ENCODE data around the gene RIPPLY1.
"Not testable (repeated sequence)": the region's sequence is repeated elsewhere in the genome, so short reads cannot be mapped to it uniquely, and the experiment has no call there.

Gene RIPPLY1

GRCh38 chrX:106894392-106894909 lies 8.7 kb downstream of the RIPPLY1 start:
- Histone ChIP-seq H3K27ac (ENCODE audit: low read depth, low read length) (no peak overlapping the region), H3K9ac (ENCODE audit: low read length) (no peak overlapping the region), H3K36me3 (ENCODE audit: insufficient read depth, low read length) (no peaks in the 10 kb centered on the region), H3K4me3 (ENCODE audit: low read depth in 1 of 2, low read length in 2 of 2) (no peak overlapping the region), H3K4me1 (ENCODE audit: insufficient read depth, low read length) (no peaks in the 10 kb centered on the region), H3K27me3 (ENCODE audit: control insufficient read depth in 1 of 2, insufficient read depth in 2 of 2, low read length in 2 of 2) (peaks cover 11 to 27% of the 10 kb centered on the region in 2 donors), H3K9me3 (ENCODE audit: low read length) (no peaks in the 10 kb centered on the region)

GRCh38 chrX:106891762-106892460 lies 11.2 kb downstream of the RIPPLY1 start:
- H3K9ac ChIP-seq (ENCODE audit: low read length) = no peak overlapping the region
- peaks cover 6 to 21% of the 10 kb centered on the region in 2 donors for H3K27me3 ChIP-seq (ENCODE audit: control insufficient read depth in 1 of 2, insufficient read depth in 2 of 2, low read length in 2 of 2)
- H3K9me3 ChIP-seq (ENCODE audit: low read length) = no peaks in the 10 kb centered on the region
- no peaks in the 10 kb centered on the region for H3K4me1 ChIP-seq (ENCODE audit: insufficient read depth, low read length)
- no peak overlapping the region for H3K27ac ChIP-seq (ENCODE audit: low read depth, low read length)
- no peaks in the 10 kb centered on the region for H3K36me3 ChIP-seq (ENCODE audit: insufficient read depth, low read length)
- no peak overlapping the region for H3K4me3 ChIP-seq (ENCODE audit: low read depth in 1 of 2, low read length in 2 of 2)

- Histone ChIP-seq H3K27me3 (ENCODE audit: control insufficient read depth in 1 of 2, insufficient read depth in 2 of 2, low read length in 2 of 2) (peaks cover 10 to 17% of the 10 kb centered on the region in 2 donors), H3K4me3 (ENCODE audit: low read depth in 1 of 2, low read length in 2 of 2) (no peak overlapping the region), H3K36me3 (ENCODE audit: insufficient read depth, low read length) (no peaks in the 10 kb centered on the region), H3K27ac (ENCODE audit: low read depth, low read length) (no peak overlapping the region), H3K9ac (ENCODE audit: low read length) (no peak overlapping the region), H3K9me3 (ENCODE audit: low read length) (no peaks in the 10 kb centered on the region), H3K4me1 (ENCODE audit: insufficient read depth, low read length) (no peaks in the 10 kb centered on the region)
Observed at GRCh38 chrX:106889468-106889867, 13.7 kb downstream of the RIPPLY1 start.

GRCh38 chrX:106875151-106875550 lies 28.0 kb downstream of the RIPPLY1 start:
- Histone ChIP-seq H3K9ac (ENCODE audit: low read length) (no peak overlapping the region), H3K27ac (ENCODE audit: low read depth, low read length) (no peak overlapping the region), H3K9me3 (ENCODE audit: low read length) (no peaks in the 10 kb centered on the region), H3K27me3 (ENCODE audit: control insufficient read depth in 1 of 2, insufficient read depth in 2 of 2, low read length in 2 of 2) (no peaks in the 10 kb centered on the region), H3K36me3 (ENCODE audit: insufficient read depth, low read length) (no peaks in the 10 kb centered on the region), H3K4me3 (ENCODE audit: low read depth in 1 of 2, low read length in 2 of 2) (no peak overlapping the region), H3K4me1 (ENCODE audit: insufficient read depth, low read length) (no peaks in the 10 kb centered on the region)

- Histone ChIP-seq H3K9ac (ENCODE audit: low read length) (no peak overlapping the region), H3K27me3 (ENCODE audit: control insufficient read depth in 1 of 2, insufficient read depth in 2 of 2, low read length in 2 of 2) (no peaks in the 10 kb centered on the region), H3K4me1 (ENCODE audit: insufficient read depth, low read length) (no peaks in the 10 kb centered on the region), H3K4me3 (ENCODE audit: low read depth in 1 of 2, low read length in 2 of 2) (no peak overlapping the region), H3K36me3 (ENCODE audit: insufficient read depth, low read length) (no peaks in the 10 kb centered on the region), H3K9me3 (ENCODE audit: low read length) (no peaks in the 10 kb centered on the region), H3K27ac (ENCODE audit: low read depth, low read length) (no peak overlapping the region)
Observed at GRCh38 chrX:106874075-106874474, 29.1 kb downstream of the RIPPLY1 start.

- H3K27me3 ChIP-seq (ENCODE audit: control insufficient read depth in 1 of 2, insufficient read depth in 2 of 2, low read length in 2 of 2); H3K4me1 ChIP-seq (ENCODE audit: insufficient read depth, low read length); H3K9me3 ChIP-seq (ENCODE audit: low read length); H3K9ac ChIP-seq (ENCODE audit: low read length); H3K36me3 ChIP-seq (ENCODE audit: insufficient read depth, low read length); H3K4me3 ChIP-seq (ENCODE audit: low read depth in 1 of 2, low read length in 2 of 2); H3K27ac ChIP-seq (ENCODE audit: low read depth, low read length): not testable (repeated sequence)
Observed at GRCh38 chrX:106872796-106873195, 30.3 kb downstream of the RIPPLY1 start.

GRCh38 chrX:106863697-106864096 lies 39.4 kb downstream of the RIPPLY1 start:
- Histone ChIP-seq H3K4me1 (ENCODE audit: insufficient read depth, low read length) (no peaks in the 10 kb centered on the region), H3K9ac (ENCODE audit: low read length) (no peak overlapping the region), H3K36me3 (ENCODE audit: insufficient read depth, low read length) (no peaks in the 10 kb centered on the region), H3K27me3 (ENCODE audit: control insufficient read depth in 1 of 2, insufficient read depth in 2 of 2, low read length in 2 of 2) (peaks cover 0 to 7% of the 10 kb centered on the region in 2 donors), H3K27ac (ENCODE audit: low read depth, low read length) (no peak overlapping the region), H3K9me3 (ENCODE audit: low read length) (no peaks in the 10 kb centered on the region), H3K4me3 (ENCODE audit: low read depth in 1 of 2, low read length in 2 of 2) (no peak overlapping the region)

- Histone ChIP-seq H3K27me3 (ENCODE audit: control insufficient read depth in 1 of 2, insufficient read depth in 2 of 2, low read length in 2 of 2) (peaks cover 0 to 7% of the 10 kb centered on the region in 2 donors), H3K27ac (ENCODE audit: low read depth, low read length) (no peak overlapping the region), H3K36me3 (ENCODE audit: insufficient read depth, low read length) (no peaks in the 10 kb centered on the region), H3K4me1 (ENCODE audit: insufficient read depth, low read length) (no peaks in the 10 kb centered on the region), H3K9me3 (ENCODE audit: low read length) (no peaks in the 10 kb centered on the region), H3K9ac (ENCODE audit: low read length) (no peak overlapping the region), H3K4me3 (ENCODE audit: low read depth in 1 of 2, low read length in 2 of 2) (no peak overlapping the region)
Observed at GRCh38 chrX:106862972-106863688, 40.0 kb downstream of the RIPPLY1 start.
